Activated CD4-positive, alpha-beta T cell treated with anti-CD3 and anti-CD28 coated beads for 4 hours (primary cell): ENCODE results near the gene PROK1.

Experiments
- DNase-seq, 2 donors: peaks; one replicate each; pipeline ENCODE4 v3.0.0-alpha.2; 2020

The PROK1 gene

GRCh38 chr1:110490791-110491451 is 40.0 kb downstream of the PROK1 start:
- DNase-seq, result no peak

GRCh38 chr1:110492573-110492972 is 41.6 kb downstream of the PROK1 start:
- DNase-seq, result no peak

- DNase-seq, result no peak
Observed at GRCh38 chr1:110493059-110493699, 42.2 kb downstream of the PROK1 start.

- DNase-seq, result no peak
Observed at GRCh38 chr1:110494036-110494435, 43.1 kb downstream of the PROK1 start.

- DNase-seq, result no peak
Observed at GRCh38 chr1:110494522-110495406, 43.8 kb downstream of the PROK1 start.

GRCh38 chr1:110495926-110496600 is 45.1 kb downstream of the PROK1 start:
- peak; percentile 66 to 79 for DNase-seq

- DNase-seq, result no peak
Observed at GRCh38 chr1:110498270-110498669, 47.3 kb downstream of the PROK1 start.

- DNase-seq, result no peak
Observed at GRCh38 chr1:110501488-110502132, 50.7 kb downstream of the PROK1 start.

- DNase-seq, result no peak
Observed at GRCh38 chr1:110502402-110503151, 51.6 kb downstream of the PROK1 start.

- no peak for DNase-seq
Observed at GRCh38 chr1:110503471-110503870, 52.5 kb downstream of the PROK1 start.

- no peak for DNase-seq
Observed at GRCh38 chr1:110504226-110504625, 53.3 kb downstream of the PROK1 start.

- no peak for DNase-seq
Observed at GRCh38 chr1:110505596-110505995, 54.6 kb downstream of the PROK1 start.

GRCh38 chr1:110506541-110506940 is 55.6 kb downstream of the PROK1 start:
- DNase-seq, result no peak
